BE2C (cell line): ENCODE data around the gene ITGB6.

Experiments used
- DNase-seq: peaks from one replicate; pipeline ENCODE4 v3.0.0-alpha.2; 2020
- H3K27me3 ChIP-seq: fragments of 250-450 bp; sonication (Bioruptor Pico); 2 replicates; pipeline ENCODE4 v1.5.1; 2020; ENCODE audit warnings: mild to moderate bottlenecking
- H3K36me3 ChIP-seq: fragments of 250-450 bp; sonication (Bioruptor Pico); 2 replicates; pipeline ENCODE4 v1.5.1; 2020; ENCODE audit warnings: mild to moderate bottlenecking
- H3K4me1 ChIP-seq: fragments of 250-450 bp; sonication (Bioruptor Pico); 2 replicates; pipeline ENCODE4 v1.5.1; 2020
- H3K4me3 ChIP-seq: 2 replicates; pipeline ENCODE4 v1.5.1; 2011; ENCODE audit warnings: low read depth, low read length
- H3K9me3 ChIP-seq: fragments of 250-450 bp; sonication (Bioruptor Pico); 2 replicates; pipeline ENCODE4 v1.5.1; 2020
- TF ChIP-seq, protein P1 (sequence below): IDR thresholded peaks from 2 replicates; pipeline ENCODE4 v1.5.1; 2012; ENCODE audit warnings: mild to moderate bottlenecking, low read depth, low read length

The ITGB6 gene

DNA sequence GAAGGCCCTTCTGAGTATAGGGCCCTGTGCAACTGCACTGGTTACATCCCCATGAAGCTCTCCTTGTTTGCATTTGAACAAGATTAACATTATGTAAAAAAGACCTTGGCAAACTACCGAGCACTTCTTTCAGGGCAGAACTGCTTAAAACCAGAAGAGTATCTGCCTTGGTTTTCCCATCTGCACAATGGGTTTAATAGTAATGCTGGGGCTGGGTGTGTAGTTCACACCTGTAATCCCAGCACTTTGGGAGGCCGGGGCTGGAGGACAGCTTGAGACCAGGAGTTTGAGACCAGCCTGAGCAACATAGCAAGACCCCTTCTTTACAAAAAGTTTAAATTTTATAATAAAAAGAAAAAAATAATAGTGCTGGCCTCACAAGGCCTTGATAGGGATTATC, 146.1 kb downstream of the ITGB6 start:
- no peaks in the 10 kb centered on the region for H3K36me3 ChIP-seq
- H3K27me3 ChIP-seq = no peaks in the 10 kb centered on the region
- H3K9me3 ChIP-seq = no peaks in the 10 kb centered on the region
- H3K4me1 ChIP-seq = no peaks in the 10 kb centered on the region
- H3K4me3 ChIP-seq = no peak overlapping the region
- DNase-seq = no peak
- TF ChIP-seq, protein P1, sequence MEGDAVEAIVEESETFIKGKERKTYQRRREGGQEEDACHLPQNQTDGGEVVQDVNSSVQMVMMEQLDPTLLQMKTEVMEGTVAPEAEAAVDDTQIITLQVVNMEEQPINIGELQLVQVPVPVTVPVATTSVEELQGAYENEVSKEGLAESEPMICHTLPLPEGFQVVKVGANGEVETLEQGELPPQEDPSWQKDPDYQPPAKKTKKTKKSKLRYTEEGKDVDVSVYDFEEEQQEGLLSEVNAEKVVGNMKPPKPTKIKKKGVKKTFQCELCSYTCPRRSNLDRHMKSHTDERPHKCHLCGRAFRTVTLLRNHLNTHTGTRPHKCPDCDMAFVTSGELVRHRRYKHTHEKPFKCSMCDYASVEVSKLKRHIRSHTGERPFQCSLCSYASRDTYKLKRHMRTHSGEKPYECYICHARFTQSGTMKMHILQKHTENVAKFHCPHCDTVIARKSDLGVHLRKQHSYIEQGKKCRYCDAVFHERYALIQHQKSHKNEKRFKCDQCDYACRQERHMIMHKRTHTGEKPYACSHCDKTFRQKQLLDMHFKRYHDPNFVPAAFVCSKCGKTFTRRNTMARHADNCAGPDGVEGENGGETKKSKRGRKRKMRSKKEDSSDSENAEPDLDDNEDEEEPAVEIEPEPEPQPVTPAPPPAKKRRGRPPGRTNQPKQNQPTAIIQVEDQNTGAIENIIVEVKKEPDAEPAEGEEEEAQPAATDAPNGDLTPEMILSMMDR = no peak

DNA sequence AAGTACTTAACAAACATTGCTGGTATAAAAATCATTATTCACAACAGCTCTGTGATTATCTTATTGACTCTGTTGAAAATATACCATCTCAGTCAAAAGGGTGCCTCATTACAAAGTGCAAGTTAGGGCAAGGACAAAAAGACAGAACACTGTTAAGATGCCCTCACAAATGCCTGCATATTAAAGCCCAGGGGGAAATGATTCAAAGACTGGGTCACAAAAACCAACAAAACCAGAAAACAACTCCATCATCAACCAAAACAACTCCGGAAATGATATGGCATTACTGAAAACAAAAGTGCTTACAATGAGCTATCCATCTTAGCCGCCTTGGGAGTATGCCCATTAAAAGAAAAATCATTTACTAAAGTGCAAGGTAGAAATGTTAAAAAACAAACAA, 147.5 kb downstream of the ITGB6 start:
- DNase-seq = no peak
- H3K4me1 ChIP-seq = no peaks in the 10 kb centered on the region
- no peaks in the 10 kb centered on the region for H3K9me3 ChIP-seq
- TF ChIP-seq, protein P1 = no peak
- no peaks in the 10 kb centered on the region for H3K36me3 ChIP-seq
- no peak overlapping the region for H3K4me3 ChIP-seq
- H3K27me3 ChIP-seq = no peaks in the 10 kb centered on the region

DNA sequence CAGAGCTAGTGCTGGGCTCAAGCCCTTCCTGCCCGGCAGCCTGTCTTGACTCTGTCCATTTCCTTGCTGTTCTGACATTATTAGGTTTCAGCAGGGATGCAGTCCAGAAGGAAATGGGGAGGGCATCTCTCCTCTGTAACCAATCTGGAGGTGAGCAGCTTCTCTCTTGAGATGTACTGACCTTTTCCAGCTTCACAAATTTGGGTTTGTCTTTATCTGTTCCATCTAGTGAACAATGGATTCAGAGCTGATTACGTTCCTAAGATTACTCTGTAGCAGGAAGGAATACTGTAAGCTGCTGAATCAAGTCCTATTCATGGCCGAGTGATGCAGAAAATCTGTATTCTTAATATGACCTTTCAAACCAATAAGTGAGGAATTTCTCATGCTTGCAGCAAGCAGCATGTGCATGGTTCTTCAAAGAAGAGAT, 148.7 kb downstream of the ITGB6 start:
- H3K27me3 ChIP-seq = no peaks in the 10 kb centered on the region
- TF ChIP-seq, protein P1 = no peak
- no peak for DNase-seq
- H3K36me3 ChIP-seq = no peaks in the 10 kb centered on the region
- no peak overlapping the region for H3K4me3 ChIP-seq
- no peaks in the 10 kb centered on the region for H3K9me3 ChIP-seq
- no peaks in the 10 kb centered on the region for H3K4me1 ChIP-seq

DNA sequence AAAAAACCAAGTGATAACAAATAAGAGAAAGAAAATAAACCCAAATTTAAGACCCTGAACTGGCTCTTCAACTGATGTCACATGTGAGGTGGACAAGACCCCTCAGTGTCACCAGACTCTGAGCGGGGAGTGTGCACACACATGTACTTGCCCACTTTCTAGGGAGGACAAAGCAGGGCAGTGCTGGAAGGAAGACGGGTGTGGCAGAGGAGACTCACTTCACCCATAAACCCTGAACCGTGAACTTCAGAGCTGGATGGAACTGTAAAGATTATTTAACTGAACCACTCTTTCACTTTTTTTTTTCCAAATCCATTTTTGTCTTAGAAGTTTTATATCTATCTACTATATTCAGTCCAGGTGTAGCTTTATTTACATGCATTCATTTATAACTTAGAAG, 149.9 kb downstream of the ITGB6 start:
- no peaks in the 10 kb centered on the region for H3K4me1 ChIP-seq
- DNase-seq = no peak
- no peaks in the 10 kb centered on the region for H3K27me3 ChIP-seq
- no peaks in the 10 kb centered on the region for H3K36me3 ChIP-seq
- TF ChIP-seq, protein P1 = no peak
- no peak overlapping the region for H3K4me3 ChIP-seq
- no peaks in the 10 kb centered on the region for H3K9me3 ChIP-seq
